ENCODE measurements around the gene PPFIBP1.
"Not testable (repeated sequence)": the region's sequence is repeated elsewhere in the genome, so short reads cannot be mapped to it uniquely, and the experiment has no call there.

The PPFIBP1 gene

DNA sequence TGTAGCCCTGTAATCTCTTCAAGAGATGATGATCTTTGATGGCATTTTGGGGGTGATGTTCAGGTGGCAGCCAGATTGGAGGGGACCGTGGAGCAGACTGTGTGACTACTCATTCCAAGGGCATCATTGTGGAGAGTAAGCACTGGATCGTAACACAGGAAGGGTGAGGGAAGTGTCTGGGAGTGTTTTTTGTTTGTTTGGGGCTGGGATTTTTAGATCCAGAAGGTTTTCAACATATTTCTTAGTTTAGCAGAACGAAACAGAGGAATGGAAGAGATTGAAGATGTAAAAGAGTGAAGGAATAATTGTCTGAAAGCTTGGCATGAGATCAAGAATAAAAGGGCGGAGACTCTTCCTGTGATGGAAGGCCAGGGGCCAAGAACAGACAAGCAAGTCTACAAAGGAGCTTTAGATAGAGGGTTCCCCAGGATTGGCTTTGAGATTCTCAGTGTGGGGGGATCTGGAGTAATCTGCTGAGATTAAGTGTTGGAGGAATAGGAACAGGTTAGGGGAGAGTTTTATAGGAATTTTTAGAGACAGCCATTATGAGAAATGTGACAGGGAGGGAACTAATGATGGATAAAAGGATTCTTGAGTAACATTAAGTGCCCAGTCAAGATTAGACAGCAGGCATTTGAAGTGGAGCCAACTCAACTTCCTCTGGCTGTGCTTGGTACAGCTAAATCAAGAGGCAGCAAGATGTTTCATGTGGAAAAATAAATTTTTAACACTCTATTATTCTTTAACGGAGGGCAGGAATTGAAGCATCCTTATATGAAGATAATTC, 92.5 kb downstream of the PPFIBP1 start:
- no peak for DNase-seq (ENCODE audit: insufficient read length, low spot score)
- no peak for TF ChIP-seq POLR2A (IDR thresholded peaks at IDR 0.05; ENCODE audit: low read depth, low read length)
- FAIRE-seq = peak; percentile 11

DNA sequence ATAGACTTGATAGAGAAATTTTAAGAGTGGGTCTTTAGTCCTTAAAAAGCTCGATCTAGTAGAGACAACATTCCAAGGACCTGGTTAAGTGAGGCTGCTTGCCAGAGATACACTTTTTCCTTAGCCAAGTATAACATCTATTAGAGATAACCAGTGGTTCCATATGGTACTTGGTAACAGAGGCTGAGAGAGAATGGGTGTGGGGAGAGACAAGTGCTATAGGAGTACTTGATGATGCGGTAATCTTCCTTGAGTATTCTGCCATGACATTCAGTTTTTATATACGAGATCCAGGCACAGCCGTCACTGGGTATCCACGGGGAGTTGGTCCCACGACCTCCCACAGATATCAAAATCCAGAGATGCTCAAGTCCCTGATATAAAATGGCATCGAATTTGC, 94.8 kb downstream of the PPFIBP1 start:
- TF ChIP-seq POLR2A (IDR thresholded peaks at IDR 0.05; ENCODE audit: low read depth, low read length) = no peak
- FAIRE-seq (peak; percentile 30), DNase-seq (ENCODE audit: insufficient read length, low spot score) (no peak)

DNA sequence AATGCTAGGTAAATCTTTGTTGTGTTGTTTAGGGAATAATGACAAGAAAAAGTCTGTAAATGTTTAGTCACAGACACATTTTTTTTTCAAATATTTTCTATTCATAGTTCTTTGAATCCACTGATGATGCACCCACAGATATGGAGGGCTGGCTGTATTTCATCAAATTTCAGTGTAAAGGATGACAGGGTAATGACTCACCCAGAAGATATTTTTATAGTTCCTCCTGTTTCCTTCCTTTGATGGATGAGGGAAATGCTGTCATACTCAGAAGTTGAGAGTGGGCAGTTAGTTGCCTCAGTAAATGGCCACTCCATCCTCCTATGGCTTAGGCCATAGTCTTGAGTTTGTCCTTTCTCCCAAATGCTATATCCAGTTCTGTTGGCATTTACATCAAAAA, 95.3 kb downstream of the PPFIBP1 start:
- no peak for DNase-seq (ENCODE audit: insufficient read length, low spot score)
- TF ChIP-seq POLR2A (IDR thresholded peaks at IDR 0.05; ENCODE audit: low read depth, low read length) = no peak
- peak; percentile 89 for FAIRE-seq

DNA sequence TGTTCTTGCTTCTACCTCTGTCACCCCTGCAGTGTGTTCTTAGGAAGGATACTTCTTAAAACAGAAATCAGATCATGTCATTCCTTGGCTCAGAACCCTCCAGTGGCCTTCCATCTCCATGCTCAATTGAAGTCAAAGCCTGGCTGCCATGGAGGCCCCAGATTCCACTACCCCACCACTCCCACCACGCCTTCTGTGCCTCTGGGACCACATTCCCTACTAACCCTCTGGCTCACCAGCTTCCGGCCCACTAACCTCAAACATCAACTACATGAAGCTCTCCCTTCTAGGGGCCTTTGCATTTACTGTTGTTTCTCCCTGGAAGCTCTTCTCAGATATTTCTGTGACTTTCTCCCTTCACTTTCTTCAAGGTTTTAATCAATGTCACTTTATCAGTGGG, 96.1 kb downstream of the PPFIBP1 start:
- TF ChIP-seq POLR2A (IDR thresholded peaks at IDR 0.05; ENCODE audit: low read depth, low read length) = no peak
- no peak for DNase-seq (ENCODE audit: insufficient read length, low spot score)
- FAIRE-seq = no peak

DNA sequence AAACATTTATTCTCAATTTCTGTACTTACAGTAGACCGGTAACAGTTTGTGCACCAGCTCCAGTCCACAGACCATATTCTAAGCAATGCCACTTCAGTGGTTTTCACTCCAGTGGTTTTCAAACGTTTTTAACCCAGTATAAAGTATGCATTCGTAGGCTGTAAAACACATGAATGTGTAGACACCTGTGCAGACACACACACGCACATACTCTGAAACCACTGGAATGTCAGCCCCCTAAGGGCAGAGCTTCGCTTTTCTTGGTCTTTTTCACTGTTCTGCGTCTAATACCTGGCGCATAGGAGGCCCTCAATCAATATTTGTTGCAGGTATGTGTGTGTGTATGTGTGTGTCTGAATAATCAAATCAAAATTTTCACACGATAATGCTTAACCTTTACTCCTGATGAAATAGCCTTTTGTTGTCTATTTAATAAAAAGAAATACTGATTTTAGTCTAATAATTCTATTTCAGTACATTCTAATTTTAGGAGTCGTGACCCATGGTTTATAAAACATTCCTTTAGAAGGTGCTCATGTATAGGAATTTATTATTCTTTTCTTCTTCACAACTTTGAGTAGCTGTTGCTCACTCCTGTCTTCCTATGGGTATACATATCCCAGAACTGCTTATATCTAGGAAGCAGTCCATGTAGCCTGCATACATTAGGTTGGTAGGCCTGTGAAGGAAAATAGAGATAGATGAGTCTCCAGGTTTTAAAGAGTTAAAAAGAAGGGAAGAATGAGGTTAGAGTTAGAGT, 98.6 kb downstream of the PPFIBP1 start:
- TF ChIP-seq POLR2A (IDR thresholded peaks at IDR 0.05; ENCODE audit: low read depth, low read length) = no peak
- FAIRE-seq = no peak
- no peak for DNase-seq (ENCODE audit: insufficient read length, low spot score)

DNA sequence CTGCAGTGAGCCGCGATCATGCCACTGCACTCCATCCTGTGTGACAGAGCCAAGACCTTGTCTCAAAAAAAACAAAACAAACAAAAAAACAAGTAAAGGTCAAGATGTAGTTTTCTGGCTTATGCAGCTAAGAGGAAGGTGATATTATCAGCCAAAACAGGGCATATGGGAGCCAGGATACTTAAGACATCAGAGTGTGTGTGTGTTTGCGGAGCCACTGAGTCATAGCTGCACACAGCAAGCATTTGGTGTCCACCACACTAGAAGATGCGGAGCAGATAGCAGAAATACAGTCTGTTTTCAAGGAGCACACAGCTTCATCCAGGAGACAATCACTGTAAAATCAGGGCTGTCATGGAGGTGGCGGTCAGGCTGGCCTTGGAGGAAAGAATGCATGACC, 99.6 kb downstream of the PPFIBP1 start:
- no peak for FAIRE-seq
- TF ChIP-seq POLR2A (IDR thresholded peaks at IDR 0.05; ENCODE audit: low read depth, low read length) = no peak

DNA sequence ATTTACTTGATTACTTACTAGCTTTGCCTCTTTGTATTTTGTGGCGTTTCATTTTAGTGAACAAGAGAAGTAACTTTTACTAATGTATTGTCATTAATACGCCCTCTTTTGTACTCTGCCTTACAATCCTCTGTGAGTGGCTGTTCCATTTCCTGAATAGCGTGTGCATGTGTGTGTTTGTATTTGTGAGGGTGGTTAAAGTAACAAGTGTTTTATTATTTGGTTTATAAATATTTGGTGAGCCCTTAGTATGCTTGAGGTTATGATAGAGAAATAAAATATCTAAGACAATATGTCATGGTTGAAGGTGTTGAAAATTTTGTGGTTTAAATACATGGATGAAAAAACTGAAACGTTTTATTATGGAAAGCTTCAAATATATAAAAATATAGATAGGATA, 100.6 kb downstream of the PPFIBP1 start:
- FAIRE-seq (no peak), DNase-seq (ENCODE audit: insufficient read length, low spot score) (no peak)

More for the DNA sequence above, 99.6 kb downstream of the PPFIBP1 start:
- no peak for DNase-seq (ENCODE audit: insufficient read length, low spot score)

DNA sequence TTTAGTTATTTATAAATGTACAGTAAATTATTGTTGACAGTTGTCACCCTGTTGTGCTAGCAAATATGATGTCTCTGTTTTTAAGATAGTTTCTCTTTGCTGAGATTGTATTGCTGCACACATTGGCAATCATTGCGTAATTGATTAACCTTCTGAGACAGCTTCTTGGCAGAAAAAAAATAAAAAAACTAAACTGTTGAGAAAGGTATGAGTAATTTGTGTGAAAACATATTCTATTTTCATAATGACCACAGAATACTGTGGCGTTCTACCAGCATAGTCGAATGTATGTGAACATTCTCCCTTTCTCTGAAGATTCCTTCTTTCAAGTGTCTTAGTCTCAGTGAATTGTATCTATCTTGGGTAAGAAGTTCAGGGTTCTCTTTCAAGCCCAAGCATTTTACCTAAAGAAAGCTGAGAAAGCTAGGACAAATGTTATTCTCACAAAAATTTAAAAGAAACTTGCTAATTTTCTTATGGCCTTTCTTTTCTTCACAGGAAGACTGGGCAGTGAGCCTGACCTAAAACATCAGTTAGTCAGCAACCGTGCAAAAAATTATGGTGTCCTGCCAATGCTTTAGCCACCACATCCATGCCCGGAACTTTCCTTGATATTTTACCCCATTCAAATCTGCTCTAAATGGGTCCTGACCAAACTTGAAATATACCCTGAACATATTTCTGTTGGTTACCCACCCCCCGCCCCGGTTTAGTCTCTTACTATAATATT, 103.3 kb downstream of the PPFIBP1 start:
- FAIRE-seq (peak; percentile 86), DNase-seq (ENCODE audit: insufficient read length, low spot score) (no peak)
- no peak for TF ChIP-seq POLR2A (IDR thresholded peaks at IDR 0.05; ENCODE audit: low read depth, low read length)

More for the DNA sequence above, 100.6 kb downstream of the PPFIBP1 start:
- TF ChIP-seq POLR2A (IDR thresholded peaks at IDR 0.05; ENCODE audit: low read depth, low read length) = no peak

DNA sequence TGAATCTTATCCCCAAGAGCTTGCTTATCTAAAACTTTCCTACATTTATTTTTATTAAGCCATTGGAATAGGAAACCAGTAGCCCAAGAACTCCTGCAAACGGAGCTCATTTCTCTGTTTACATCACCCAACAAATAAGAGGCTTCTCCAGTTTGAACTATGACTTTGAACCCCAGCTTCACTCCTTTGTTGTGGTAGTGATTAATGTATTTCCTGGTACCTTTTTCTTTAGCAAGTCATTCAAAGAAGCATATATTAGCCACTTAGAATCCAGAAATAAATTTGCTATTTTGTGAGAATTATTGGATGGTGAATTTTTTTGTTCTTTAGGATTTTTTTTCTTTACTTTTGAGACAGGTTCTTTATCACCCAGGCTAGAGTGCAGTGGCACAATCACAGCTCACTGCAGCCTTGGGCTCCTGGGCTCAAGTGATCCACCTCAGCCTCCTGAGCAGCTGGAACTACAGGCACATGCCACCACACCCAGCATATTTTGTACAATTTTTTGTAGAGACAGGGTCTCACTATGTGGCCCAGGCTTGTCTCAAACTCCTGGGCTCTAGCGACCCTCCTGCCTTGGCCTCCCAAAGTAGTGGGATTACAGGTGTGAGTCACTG, 104.0 kb downstream of the PPFIBP1 start:
- not testable (repeated sequence) for DNase-seq (ENCODE audit: insufficient read length, low spot score)
- FAIRE-seq = peak; percentile 6

DNA sequence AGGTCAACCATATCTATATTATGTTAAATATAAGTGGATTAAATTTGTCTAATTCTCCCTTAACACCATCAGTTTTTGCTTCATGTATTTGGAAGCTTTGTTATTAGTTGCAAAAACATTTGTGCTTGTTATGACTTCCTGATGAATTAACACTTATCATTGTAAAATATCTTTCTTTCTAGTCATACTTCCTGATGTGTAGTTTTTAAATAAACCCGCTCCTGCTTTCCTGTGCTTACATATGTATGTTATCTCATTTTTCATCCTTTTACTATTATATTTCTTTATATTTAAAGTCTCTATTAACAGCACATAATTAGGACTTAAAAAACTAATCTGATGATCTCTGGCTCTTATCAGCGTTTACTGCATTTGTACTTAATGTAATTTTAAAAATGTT, 106.2 kb downstream of the PPFIBP1 start:
- not testable (repeated sequence) for FAIRE-seq; DNase-seq (ENCODE audit: insufficient read length, low spot score)

DNA sequence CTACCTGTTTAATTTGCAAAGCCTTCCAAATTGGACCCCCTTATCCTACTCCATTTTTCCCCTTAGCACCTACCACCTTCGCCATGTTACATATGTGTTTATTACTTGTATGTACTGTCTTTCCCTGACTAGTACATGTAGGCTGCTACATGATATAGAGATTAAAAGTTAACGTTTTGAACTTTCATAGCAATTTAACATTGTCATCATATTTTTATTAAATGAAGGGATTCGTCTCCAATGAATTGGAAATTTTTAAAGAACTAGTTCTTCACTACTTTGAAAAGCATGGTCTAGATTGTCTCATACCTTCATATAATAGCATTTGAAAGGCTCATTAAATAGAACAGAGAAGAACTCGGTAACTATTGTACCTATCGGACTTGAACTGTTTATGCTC, 107.4 kb downstream of the PPFIBP1 start:
- DNase-seq (ENCODE audit: insufficient read length, low spot score) (no peak), FAIRE-seq (no peak)
- TF ChIP-seq POLR2A (IDR thresholded peaks at IDR 0.05; ENCODE audit: low read depth, low read length) = no peak

DNA sequence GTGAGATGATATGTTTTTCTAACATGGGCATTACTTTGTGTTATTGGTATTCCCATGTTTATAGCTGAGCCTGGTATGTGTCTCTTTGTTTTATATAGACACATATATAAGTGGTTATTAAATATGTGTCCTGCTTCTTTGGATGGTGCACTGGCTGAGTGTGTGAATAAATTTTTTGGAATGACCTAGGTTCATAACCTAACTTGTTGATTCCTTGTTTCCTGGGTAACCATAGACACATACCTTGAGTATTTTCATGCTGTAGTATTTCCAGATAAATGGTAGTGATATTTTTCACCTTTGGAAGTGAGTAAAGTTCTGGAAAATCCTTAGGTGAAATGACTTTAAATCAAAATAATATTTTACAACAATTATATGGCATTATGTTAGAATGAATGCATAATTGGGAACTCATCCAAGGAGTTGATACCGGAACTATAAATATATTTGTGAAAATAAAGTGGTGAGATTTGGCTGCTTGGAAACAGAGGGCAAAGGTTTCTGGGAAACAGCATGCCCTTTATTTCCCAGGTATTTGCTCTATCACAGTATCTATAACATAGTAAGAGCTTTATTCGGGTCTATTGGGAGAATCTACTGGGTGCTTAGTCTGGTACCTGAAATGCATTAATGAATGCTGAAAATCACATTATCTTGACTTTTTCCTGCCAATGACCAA, 107.9 kb downstream of the PPFIBP1 start:
- TF ChIP-seq POLR2A (IDR thresholded peaks at IDR 0.05; ENCODE audit: low read depth, low read length) = no peak
- DNase-seq (ENCODE audit: insufficient read length, low spot score) = no peak
- FAIRE-seq = no peak

DNA sequence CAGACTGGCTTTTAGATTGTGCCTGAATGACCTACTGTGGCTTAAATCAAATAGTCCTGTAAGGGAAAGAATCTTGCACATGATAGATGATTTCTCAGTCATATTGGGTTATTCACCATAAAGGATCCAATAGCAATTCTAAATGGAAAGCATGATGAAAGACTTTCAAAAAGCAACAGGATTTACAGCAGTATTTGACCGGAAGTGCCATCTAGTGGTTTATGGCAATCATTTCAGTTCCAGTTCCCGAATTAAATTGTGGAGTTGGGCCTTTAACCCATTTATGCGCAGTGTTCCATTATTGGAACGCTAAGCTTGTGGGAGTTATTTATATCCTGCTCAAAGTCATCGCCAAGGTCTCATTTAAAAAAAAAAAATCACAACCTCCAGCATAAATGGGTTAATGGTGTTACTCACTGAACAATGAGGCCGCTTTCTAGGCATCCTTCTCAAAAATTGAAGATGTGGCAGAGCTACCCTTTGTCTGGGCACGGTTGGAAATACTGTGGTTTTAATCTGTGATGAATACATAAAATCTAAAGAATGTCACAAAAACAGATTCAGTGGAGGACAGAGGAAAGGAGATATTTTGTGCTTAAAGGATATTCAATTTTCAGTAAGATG, 111.5 kb downstream of the PPFIBP1 start:
- DNase-seq (ENCODE audit: insufficient read length, low spot score) = no peak
- FAIRE-seq = peak; percentile 92
- no peak for TF ChIP-seq POLR2A (IDR thresholded peaks at IDR 0.05; ENCODE audit: low read depth, low read length)

DNA sequence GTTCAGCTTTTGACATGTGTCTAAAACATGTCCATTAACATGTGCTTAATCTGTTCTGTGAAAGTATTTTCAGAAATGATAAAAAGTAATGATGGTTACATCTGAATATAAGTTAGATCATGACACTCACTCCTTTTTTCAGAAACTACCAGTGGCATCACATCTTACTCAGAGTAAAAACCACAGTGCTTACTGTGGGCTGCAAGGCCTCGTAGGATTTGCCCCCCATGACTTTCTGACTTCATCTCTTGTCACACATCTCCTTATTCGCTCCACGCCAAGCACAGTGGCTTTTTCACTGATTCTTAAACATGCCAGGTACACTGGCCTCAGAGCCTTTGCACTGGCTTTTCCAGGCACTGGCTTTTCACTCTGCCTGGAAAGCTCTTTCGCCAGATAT, 112.6 kb downstream of the PPFIBP1 start:
- DNase-seq (ENCODE audit: insufficient read length, low spot score) = not testable (repeated sequence)
- peak; percentile 66 for FAIRE-seq
